22Rv1 (cell line): ENCODE results near the gene SEC16A.

Source experiments
- CTCF ChIP-seq: fragments of 450-650 bp; IDR thresholded peaks from 2 replicates; pipeline ENCODE4 v1.5.1; 2017; ENCODE audit warnings: mild to moderate bottlenecking
- ZFX ChIP-seq: fragments of 450-650 bp; IDR thresholded peaks from 2 replicates; pipeline ENCODE4 v1.6.1; 2017; ENCODE audit warnings: antibody characterized with exemption, borderline replicate concordance

- TF ChIP-seq CTCF (no peak), ZFX (no peak)
These were observed 14.2 kb upstream of the SEC16A start for GRCh38 chr9:136496801-136497620.
